PFSK-1 (cell line): ENCODE data around the gene UMODL1. TPM values are rescaled to one million over a fixed set of nuclear protein-coding genes. Genes with fewer than 3 reads are reported as not detected.

Source experiments
- FOXP2 ChIP-seq: optimal IDR thresholded peaks from 2 replicates; pipeline ENCODE3; 2011; ENCODE audit warnings: borderline replicate concordance, control low read depth, inconsistent platforms; ENCODE audit not compliant: insufficient read depth; ENCODE audit errors: extremely low read length, extremely low read depth
- POLR2AphosphoS5 ChIP-seq: IDR thresholded peaks from 2 replicates; pipeline ENCODE4 v1.6.1; 2012; ENCODE audit warnings: low read depth, mild to moderate bottlenecking, control low read depth, low read length, moderate library complexity
- REST ChIP-seq, 2 experiments: IDR thresholded peaks; 2 replicates each; pipeline versions ENCODE4 v1.6.1 to v1.8.0; 2011 to 2012; ENCODE audit warnings: low read depth in 2 of 2, low read length in 2 of 2, control low read depth in 1 of 2, inconsistent platforms in 1 of 2, mild to moderate bottlenecking in 1 of 2, moderate library complexity in 1 of 2; ENCODE audit not compliant: insufficient read depth in 1 of 2
- SIN3A ChIP-seq: IDR thresholded peaks from 2 replicates; pipeline ENCODE4 v1.6.1; 2012; ENCODE audit warnings: mild to moderate bottlenecking, low read length, moderate library complexity, borderline replicate concordance; ENCODE audit not compliant: insufficient read depth
- TAF1 ChIP-seq: IDR thresholded peaks from 2 replicates; pipeline ENCODE4 v1.6.1; 2012; ENCODE audit warnings: low read length, control low read depth, borderline replicate concordance; ENCODE audit not compliant: insufficient read depth
- polyA plus RNA-seq: library from polyadenylated mRNA; unstranded; fragments of >200 nt; gene quantifications from one replicate; pipeline ENCODE4 v1.2.1, GENCODE V29; 2012; ENCODE audit warnings: low read depth, missing spikeins; ENCODE audit not compliant: insufficient read length

Gene UMODL1
- polyA plus RNA-seq, result not detected

GRCh38 chr21:42071146-42071737 is at the start of gene UMODL1:
TSS of gene UMODL1 (plus strand) at chr21:42071317. CDS start at chr21:42071317, 0 bp downstream.
- TF ChIP-seq TAF1 (no peak), POLR2AphosphoS5 (no peak), SIN3A (no peak), FOXP2 (no peak), REST (IDR thresholded peaks at IDR 0.05; ENCODE audit: insufficient read depth in 1 of 2, low read depth in 2 of 2, low read length in 2 of 2) (no peak)

GRCh38 chr21:42021371-42022090 is 49.6 kb upstream of the UMODL1 start:
- TF ChIP-seq SIN3A, result no peak
- no peak for TF ChIP-seq FOXP2
- no peak for TF ChIP-seq POLR2AphosphoS5
- no peak for TF ChIP-seq TAF1
- no peak for TF ChIP-seq REST (IDR thresholded peaks at IDR 0.05; ENCODE audit: insufficient read depth in 1 of 2, low read depth in 2 of 2, low read length in 2 of 2)

GRCh38 chr21:42022091-42022430 is 49.1 kb upstream of the UMODL1 start:
- TF ChIP-seq TAF1, result no peak
- no peak for TF ChIP-seq POLR2AphosphoS5
- TF ChIP-seq REST (IDR thresholded peaks at IDR 0.05; ENCODE audit: insufficient read depth in 1 of 2, low read depth in 2 of 2, low read length in 2 of 2), result no peak
- no peak for TF ChIP-seq SIN3A
- no peak for TF ChIP-seq FOXP2

GRCh38 chr21:42022906-42023305 is 48.2 kb upstream of the UMODL1 start:
- TF ChIP-seq SIN3A (no peak), REST (IDR thresholded peaks at IDR 0.05; ENCODE audit: insufficient read depth in 1 of 2, low read depth in 2 of 2, low read length in 2 of 2) (no peak), POLR2AphosphoS5 (no peak), TAF1 (no peak), FOXP2 (no peak)
